Tibial nerve (tissue), 4 donors: ENCODE results near the gene TENM4. TPM values are rescaled to one million over a fixed set of nuclear protein-coding genes. Genes with fewer than 3 reads are reported as not detected.

Experiments
- DNase-seq, 2 donors: peaks; one replicate each; pipeline ENCODE4 v3.0.0-alpha.2; 2019; ENCODE audit warnings: low spot score in 2 of 2
- H3K27ac ChIP-seq, 4 donors: fragments of 200-600 bp; sonication (generic) in 3 of 4; one replicate each; pipeline ENCODE4 v1.5.1; 2017 to 2019; ENCODE audit warnings: mild to moderate bottlenecking in 1 of 4
- H3K27me3 ChIP-seq, 2 donors: fragments of 200-600 bp; sonication (generic) in 1 of 2; one replicate each; pipeline versions ENCODE4 v1.5.1 to v1.6.0; 2017 to 2019
- H3K36me3 ChIP-seq, 3 donors: fragments of 200-600 bp; sonication (generic); one replicate each; pipeline ENCODE4 v1.5.1; 2018 to 2019
- H3K4me1 ChIP-seq, 4 donors: fragments of 200-600 bp; sonication (generic) in 3 of 4; one replicate each; pipeline ENCODE4 v1.5.1; 2017 to 2019
- H3K4me3 ChIP-seq, 4 donors: fragments of 200-600 bp; sonication (generic) in 3 of 4; one replicate each; pipeline ENCODE4 v1.5.1; 2017 to 2019; ENCODE audit warnings: mild to moderate bottlenecking in 1 of 4, moderate library complexity in 1 of 4
- H3K9me3 ChIP-seq, 4 donors: fragments of 200-600 bp; sonication (generic) in 3 of 4; one replicate each; pipeline ENCODE4 v1.5.1; 2017 to 2019
- CTCF ChIP-seq, 5 experiments: fragments of 200-600 bp in 3 of 5; fragments of 450-650 bp in 2 of 5; sonication (generic) in 3 of 5; IDR thresholded peaks; one replicate each; pipeline ENCODE4 v1.5.1; 2016 to 2019; ENCODE audit warnings: antibody characterized with exemption in 5 of 5, mild to moderate bottlenecking in 3 of 5, moderate library complexity in 2 of 5
- EP300 ChIP-seq, 2 donors: sonication (generic); formaldehyde crosslinking; IDR thresholded peaks; one replicate each; pipeline ENCODE4 v1.6.1; 2017; ENCODE audit warnings: antibody characterized with exemption in 2 of 2, mild to moderate bottlenecking in 1 of 2
- POLR2A ChIP-seq, 2 donors: fragments of 450-650 bp; IDR thresholded peaks; one replicate each; pipeline ENCODE4 v1.6.1; 2017; ENCODE audit warnings: antibody characterized with exemption in 2 of 2, mild to moderate bottlenecking in 2 of 2, moderate library complexity in 2 of 2
- WGBS, 2 donors: methylation state at CpG; one replicate each; pipeline ENCODE4 v1.1.5; 2018; 5-methylcytosine and 5-hydroxymethylcytosine counted together
- total RNA-seq, 4 donors: library from RNA; depleted of rRNA; stranded (reverse); fragments of >200 nt; gene quantifications; one replicate each; pipeline ENCODE4 v1.1.0, GENCODE V29; 2016

Gene TENM4
- total RNA-seq, 4 donors from 2014 or later: 15.3 to 36.3 (median 19.6) TPM

DNA sequence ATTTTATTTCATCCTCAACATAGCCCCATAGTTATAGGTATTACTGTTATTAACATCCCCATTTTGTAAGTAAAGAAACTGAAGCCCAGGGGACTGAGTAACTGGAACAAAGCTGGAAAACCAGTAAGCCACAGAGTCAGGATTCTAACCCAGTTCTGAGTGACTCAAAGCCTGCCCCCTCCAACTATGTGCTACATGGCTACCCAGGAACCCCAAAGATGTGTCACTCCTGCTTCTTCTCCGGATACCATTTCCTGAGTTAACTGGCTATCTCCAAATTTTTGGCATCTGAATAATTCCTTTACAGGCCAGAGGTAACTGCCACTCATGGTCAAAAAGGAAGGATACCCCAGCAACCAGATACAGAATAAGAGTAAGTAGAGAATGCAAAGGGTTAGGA, 43.6 kb downstream of the TENM4 start:
- H3K36me3 ChIP-seq: no peaks in the 10 kb centered on the region
- H3K27ac ChIP-seq: no peak overlapping the region
- no peak for TF ChIP-seq POLR2A (IDR thresholded peaks at IDR 0.05)
- no peak for TF ChIP-seq EP300 (IDR thresholded peaks at IDR 0.05)
- TF ChIP-seq CTCF (IDR thresholded peaks at IDR 0.05): no peak
- no peaks in the 10 kb centered on the region for H3K4me1 ChIP-seq
- no peak for DNase-seq
- no peak overlapping the region for H3K4me3 ChIP-seq
- WGBS, 2 donors: 88 to 100% methylated on average over 1 of the region's 1 CpG
- no peaks in the 10 kb centered on the region for H3K27me3 ChIP-seq
- H3K9me3 ChIP-seq: no peaks in the 10 kb centered on the region

DNA sequence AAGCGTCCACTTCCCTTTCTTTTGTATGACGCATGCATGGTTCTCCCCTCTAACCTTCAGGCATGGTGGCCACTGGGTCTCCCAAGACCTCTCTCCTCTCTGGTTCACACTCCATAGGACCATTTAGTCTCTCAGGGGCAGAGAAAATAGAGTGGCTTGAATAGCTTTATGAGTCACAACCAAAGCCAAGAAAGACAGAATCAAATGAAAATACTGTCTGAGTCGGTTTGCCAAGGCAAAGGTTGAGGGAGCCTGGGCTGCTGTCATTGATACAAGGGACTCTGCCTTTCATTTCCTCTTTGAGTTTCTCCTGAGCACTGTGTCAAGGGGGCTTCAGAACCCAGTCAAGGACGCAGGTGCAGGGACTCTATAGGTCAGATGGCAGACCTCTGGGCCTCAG, 44.2 kb downstream of the TENM4 start:
- no peaks in the 10 kb centered on the region for H3K9me3 ChIP-seq
- H3K4me3 ChIP-seq: no peak overlapping the region
- DNase-seq: no peak
- no peaks in the 10 kb centered on the region for H3K27me3 ChIP-seq
- H3K4me1 ChIP-seq: no peaks in the 10 kb centered on the region
- TF ChIP-seq POLR2A (IDR thresholded peaks at IDR 0.05) (no peak), EP300 (IDR thresholded peaks at IDR 0.05) (no peak), CTCF (IDR thresholded peaks at IDR 0.05) (no peak)
- no peaks in the 10 kb centered on the region for H3K36me3 ChIP-seq
- WGBS, 2 donors: 79% methylated on average over 4 of the region's 4 CpGs
- H3K27ac ChIP-seq: no peak overlapping the region

DNA sequence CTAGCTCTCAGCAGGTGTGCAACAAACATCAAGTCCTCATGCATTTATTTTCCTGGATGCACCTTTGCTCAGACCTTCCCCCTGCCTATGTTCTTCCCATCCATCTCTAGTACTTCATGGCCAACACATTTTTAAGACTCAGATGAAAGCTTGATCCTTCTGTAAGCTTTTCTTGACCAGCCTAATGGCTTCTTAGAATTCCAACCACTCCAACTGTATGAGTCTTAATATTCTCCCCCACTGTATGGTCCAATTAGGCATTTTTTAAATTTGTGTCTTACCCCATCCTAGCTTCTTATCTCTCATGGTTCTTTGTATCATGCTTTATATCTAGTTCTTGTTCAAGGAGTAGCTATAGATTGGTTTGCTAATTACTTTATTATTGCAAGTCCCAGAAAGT, 44.8 kb downstream of the TENM4 start:
- no peak overlapping the region for H3K27ac ChIP-seq
- no peak for DNase-seq
- H3K36me3 ChIP-seq: no peaks in the 10 kb centered on the region
- TF ChIP-seq EP300 (IDR thresholded peaks at IDR 0.05) (no peak), CTCF (IDR thresholded peaks at IDR 0.05) (no peak), POLR2A (IDR thresholded peaks at IDR 0.05) (no peak)
- H3K4me1 ChIP-seq: no peaks in the 10 kb centered on the region
- H3K9me3 ChIP-seq: no peaks in the 10 kb centered on the region
- H3K27me3 ChIP-seq: no peaks in the 10 kb centered on the region
- no peak overlapping the region for H3K4me3 ChIP-seq

GRCh38 chr11:79393362-79394043, 47.3 kb downstream of the TENM4 start:
- DNase-seq: no peak
- WGBS, 2 donors: 52 to 56% methylated on average over 9 of the region's 9 CpGs
- TF ChIP-seq CTCF (IDR thresholded peaks at IDR 0.05) (no peak), POLR2A (IDR thresholded peaks at IDR 0.05) (no peak), EP300 (IDR thresholded peaks at IDR 0.05) (no peak)

DNA sequence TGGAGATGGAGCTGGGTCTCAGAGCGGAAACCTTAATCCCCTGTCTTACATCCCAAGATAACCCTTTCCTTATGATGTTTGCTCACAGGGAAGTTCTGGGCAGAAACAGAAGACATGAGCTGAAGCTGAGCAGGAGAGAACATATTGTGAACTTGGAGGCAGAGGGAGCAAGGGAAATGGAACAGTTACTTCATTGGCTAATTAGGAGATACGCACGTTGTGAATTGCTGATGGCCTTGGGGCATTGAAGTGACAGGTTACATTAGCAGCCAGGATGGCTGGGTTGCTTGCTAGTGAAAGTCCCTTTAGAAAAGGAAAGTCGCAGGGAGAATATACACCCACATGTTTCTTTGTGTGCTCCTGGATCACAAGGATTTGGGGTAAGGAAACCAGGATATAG, 48.7 kb downstream of the TENM4 start:
- H3K36me3 ChIP-seq: no peaks in the 10 kb centered on the region
- TF ChIP-seq EP300 (IDR thresholded peaks at IDR 0.05) (no peak), POLR2A (IDR thresholded peaks at IDR 0.05) (no peak), CTCF (IDR thresholded peaks at IDR 0.05) (no peak)
- H3K9me3 ChIP-seq: no peaks in the 10 kb centered on the region
- 27 to 29% methylated on average over 4 of the region's 4 CpGs for WGBS, 2 donors
- no peak overlapping the region for H3K4me3 ChIP-seq
- H3K4me1 ChIP-seq: no peaks in the 10 kb centered on the region
- no peak for DNase-seq
- no peaks in the 10 kb centered on the region for H3K27me3 ChIP-seq
- no peak overlapping the region for H3K27ac ChIP-seq

More at GRCh38 chr11:79393362-79394043, 47.3 kb downstream of the TENM4 start:
- H3K36me3 ChIP-seq: no peaks in the 10 kb centered on the region
- no peaks in the 10 kb centered on the region for H3K4me1 ChIP-seq
- no peak overlapping the region for H3K4me3 ChIP-seq
- H3K27ac ChIP-seq: no peak overlapping the region
- H3K27me3 ChIP-seq: no peaks in the 10 kb centered on the region
- no peaks in the 10 kb centered on the region for H3K9me3 ChIP-seq
